Measurements from ENCODE around the gene AMOT. TPM values are rescaled to one million over a fixed set of nuclear protein-coding genes. Genes with fewer than 3 reads are reported as not detected.

AMOT gene
- total RNA-seq, 4 donors from 2014 or later = 6.1 to 26.0 (median 10.4) TPM

GRCh38 chrX:112826023-112826422 lies 14.6 kb downstream of the AMOT start:
- no peak for TF ChIP-seq CTCF (IDR thresholded peaks at IDR 0.05; ENCODE audit: low read depth)

- no peak for TF ChIP-seq CTCF (IDR thresholded peaks at IDR 0.05; ENCODE audit: low read depth)
Measured at GRCh38 chrX:112822892-112823291, 17.7 kb downstream of the AMOT start.

- TF ChIP-seq CTCF (IDR thresholded peaks at IDR 0.05; ENCODE audit: low read depth) = no peak
Measured at GRCh38 chrX:112820364-112821268, 20.0 kb downstream of the AMOT start.

GRCh38 chrX:112819813-112820212 lies 20.8 kb downstream of the AMOT start:
- no peak for TF ChIP-seq CTCF (IDR thresholded peaks at IDR 0.05; ENCODE audit: low read depth)

GRCh38 chrX:112819008-112819640 lies 21.5 kb downstream of the AMOT start:
- no peak for TF ChIP-seq CTCF (IDR thresholded peaks at IDR 0.05; ENCODE audit: low read depth)

GRCh38 chrX:112818114-112819007 lies 22.3 kb downstream of the AMOT start:
- TF ChIP-seq CTCF (IDR thresholded peaks at IDR 0.05; ENCODE audit: low read depth) = no peak

All from subcutaneous adipose tissue (tissue), 4 donors.